SK-N-SH treated with all-trans-retinoic acid at 6 μM for 48 hours (cell line): ENCODE measurements around the gene USP7.

Experiments used
- ATAC-seq: fragments of 200-7000 bp; cut with Tn5 transposase; 3 replicates; pipeline ENCODE4 v1.9.1; 2020; ENCODE audit warnings: mild to moderate bottlenecking, moderate library complexity
- ARNTL ChIP-seq: fragments of 450-650 bp; formaldehyde crosslinking; IDR thresholded peaks from 2 replicates; pipeline ENCODE4 v1.5.0; 2020; ENCODE audit warnings: low read depth, mild to moderate bottlenecking, moderate library complexity, borderline replicate concordance
- BACH2 ChIP-seq: fragments of 250-450 bp; sonication (Bioruptor Pico); IDR thresholded peaks from 2 replicates; pipeline ENCODE4 v1.9.0; 2021; ENCODE audit warnings: mild to moderate bottlenecking, borderline replicate concordance
- CREB5 ChIP-seq: fragments of 250-450 bp; sonication (Bioruptor Pico); IDR thresholded peaks from 2 replicates; pipeline ENCODE4 v1.5.1; 2020; ENCODE audit warnings: low read depth, mild to moderate bottlenecking, moderate library complexity
- CSDC2 ChIP-seq: fragments of 250-450 bp; sonication (Bioruptor Pico); IDR thresholded peaks from 2 replicates; pipeline ENCODE4 v1.5.0; 2020; ENCODE audit warnings: mild to moderate bottlenecking, moderate library complexity
- CSRNP3 ChIP-seq: fragments of 250-450 bp; sonication (Bioruptor Pico); IDR thresholded peaks from 2 replicates; pipeline ENCODE4 v1.5.1; 2021; ENCODE audit warnings: mild to moderate bottlenecking, moderate library complexity
- ESRRG ChIP-seq: fragments of 250-450 bp; sonication (Bioruptor Pico); IDR thresholded peaks from 2 replicates; pipeline ENCODE4 v1.6.1; 2021; ENCODE audit warnings: mild to moderate bottlenecking
- GLIS3 ChIP-seq: fragments of 250-450 bp; sonication (Bioruptor Pico); IDR thresholded peaks from 2 replicates; pipeline ENCODE4 v1.5.0; 2020; ENCODE audit warnings: mild to moderate bottlenecking, moderate library complexity
- ISL1 ChIP-seq: fragments of 250-450 bp; sonication (Bioruptor Pico); IDR thresholded peaks from 2 replicates; pipeline ENCODE4 v2.1.2; 2022; ENCODE audit warnings: mild to moderate bottlenecking, moderate library complexity
- OSR1 ChIP-seq: fragments of 250-450 bp; sonication (Bioruptor Pico); IDR thresholded peaks from 2 replicates; pipeline ENCODE4 v1.8.0; 2022; ENCODE audit warnings: moderate library complexity, mild to moderate bottlenecking, inconsistent platforms
- PATZ1 ChIP-seq: fragments of 250-450 bp; sonication (Bioruptor Pico); IDR thresholded peaks from 2 replicates; pipeline ENCODE4 v1.8.0; 2020; ENCODE audit warnings: mild to moderate bottlenecking, moderate library complexity, borderline replicate concordance
- POU6F1 ChIP-seq: fragments of 250-450 bp; sonication (Bioruptor Pico); IDR thresholded peaks from 2 replicates; pipeline ENCODE4 v1.8.0; 2021; ENCODE audit warnings: low read depth, mild to moderate bottlenecking, moderate library complexity, borderline replicate concordance
- PPARA ChIP-seq: fragments of 250-450 bp; sonication (Bioruptor Pico); IDR thresholded peaks from 2 replicates; pipeline ENCODE4 v1.5.0; 2020; ENCODE audit warnings: mild to moderate bottlenecking, borderline replicate concordance
- RARB ChIP-seq: fragments of 250-450 bp; sonication (Bioruptor Pico); IDR thresholded peaks from 2 replicates; pipeline ENCODE4 v1.8.0; 2021; ENCODE audit warnings: mild to moderate bottlenecking, moderate library complexity
- SNAI2 ChIP-seq: fragments of 250-450 bp; sonication (Bioruptor Pico); IDR thresholded peaks from 2 replicates; pipeline ENCODE4 v1.5.0; 2020; ENCODE audit warnings: mild to moderate bottlenecking, moderate library complexity
- TCF4 ChIP-seq: fragments of 250-450 bp; sonication (Bioruptor Pico); IDR thresholded peaks from 2 replicates; pipeline ENCODE4 v1.8.0; 2021; ENCODE audit warnings: mild to moderate bottlenecking, moderate library complexity, borderline replicate concordance
- TSHZ2 ChIP-seq: fragments of 250-450 bp; sonication (Bioruptor Pico); IDR thresholded peaks from 2 replicates; pipeline ENCODE4 v1.5.0; 2020; ENCODE audit warnings: mild to moderate bottlenecking, moderate library complexity
- ZC3H10 ChIP-seq: fragments of 250-450 bp; sonication (Bioruptor Pico); IDR thresholded peaks from 2 replicates; pipeline ENCODE4 v1.5.1; 2021; ENCODE audit warnings: mild to moderate bottlenecking, moderate library complexity
- ZFP3 ChIP-seq: fragments of 250-450 bp; sonication (Bioruptor Pico); IDR thresholded peaks from 2 replicates; pipeline ENCODE4 v1.5.0; 2020; ENCODE audit warnings: mild to moderate bottlenecking, moderate library complexity
- ZFP30 ChIP-seq: fragments of 450-650 bp; formaldehyde crosslinking; IDR thresholded peaks from 2 replicates; pipeline ENCODE4 v1.5.0; 2022; ENCODE audit warnings: mild to moderate bottlenecking, moderate library complexity
- ZNF565 ChIP-seq: fragments of 450-650 bp; formaldehyde crosslinking; conservative IDR thresholded peaks from 2 replicates; pipeline ENCODE4 v1.5.0; 2020; ENCODE audit warnings: low read depth, mild to moderate bottlenecking, moderate library complexity
- ZNF8 ChIP-seq: fragments of 450-650 bp; formaldehyde crosslinking; IDR thresholded peaks from 2 replicates; pipeline ENCODE4 v1.5.0; 2020; ENCODE audit warnings: mild to moderate bottlenecking, moderate library complexity

The USP7 gene

GRCh38 chr16:8943001-8943763 lies 20.5 kb downstream of the USP7 start (continued):
- TF ChIP-seq ZNF565 (CRISPR knock-in tag) (no peak), POU6F1 (CRISPR knock-in tag) (no peak)

GRCh38 chr16:8941718-8942344 lies 21.9 kb downstream of the USP7 start:
- ATAC-seq: no peak

GRCh38 chr16:8937803-8938202 lies 25.9 kb downstream of the USP7 start:
- TF ChIP-seq ZC3H10 (CRISPR knock-in tag) (no peak), PPARA (CRISPR knock-in tag) (no peak), ESRRG (CRISPR knock-in tag) (no peak), TCF4 (CRISPR knock-in tag) (no peak), BACH2 (no peak), ZNF8 (CRISPR knock-in tag) (no peak), ISL1 (CRISPR knock-in tag) (no peak), CREB5 (CRISPR knock-in tag) (no peak), OSR1 (CRISPR knock-in tag) (no peak), ZFP3 (CRISPR knock-in tag) (no peak), RARB (CRISPR knock-in tag) (no peak), GLIS3 (no peak), SNAI2 (CRISPR knock-in tag) (no peak)
- ATAC-seq: no peak

More at GRCh38 chr16:8941718-8942344, 21.9 kb downstream of the USP7 start:
- TF ChIP-seq SNAI2 (CRISPR knock-in tag): no peak
- no peak for TF ChIP-seq TCF4 (CRISPR knock-in tag)
- no peak for TF ChIP-seq POU6F1 (CRISPR knock-in tag)
- TF ChIP-seq BACH2: no peak
- TF ChIP-seq ZNF565 (CRISPR knock-in tag): no peak
- no peak for TF ChIP-seq TSHZ2
- no peak for TF ChIP-seq GLIS3
- no peak for TF ChIP-seq ZNF8 (CRISPR knock-in tag)
- no peak for TF ChIP-seq ZFP30 (CRISPR knock-in tag)

- peak; percentile 94 for ATAC-seq
- TF ChIP-seq ZC3H10 (CRISPR knock-in tag) (no peak), ARNTL (CRISPR knock-in tag) (no peak), ZNF8 (CRISPR knock-in tag) (no peak), ZNF565 (CRISPR knock-in tag) (no peak), PPARA (CRISPR knock-in tag) (no peak), PATZ1 (CRISPR knock-in tag) (no peak), CSRNP3 (CRISPR knock-in tag) (no peak), CSDC2 (no peak), POU6F1 (CRISPR knock-in tag) (no peak), ISL1 (CRISPR knock-in tag) (no peak)
Measured at GRCh38 chr16:8936421-8936820, 27.3 kb downstream of the USP7 start.
